Measurements from ENCODE around the gene PAN2. TPM values are rescaled to one million over a fixed set of nuclear protein-coding genes. Genes with fewer than 3 reads are reported as not detected.
A peak's percentile ranks its signal among the peaks of the same experiment; 100 is the strongest.

Gene PAN2
- polyA plus RNA-seq, 3 donors: 8.8 to 120 (median 16.0) TPM

GRCh38 chr12:56299853-56300643, 33.8 kb downstream of the PAN2 start, which contains the start of gene CS:
TSS of gene CS (minus strand) at chr12:56300330. CDS start at chr12:56300201, 129 bp downstream.
- no peaks in the 10 kb centered on the region for H3K27me3 ChIP-seq (ENCODE audit: control insufficient read depth in 2 of 2, insufficient read depth in 2 of 2, low read length in 2 of 2)
- intact Hi-C loops (cut with micrococcal nuclease): loop anchor here (2.0 kb wide), 2 partner anchors 15 to 61 kb away; partner anchors contain the start of genes CNPY2 (in 1 of the 2) and STAT2 (in 1 of the 2)
- H3K27ac ChIP-seq (ENCODE audit: low read depth in 1 of 2, low read length in 2 of 2): peak within 1 kb of the TSS; percentile 84 to 95
- peaks cover 41 to 49% of the 10 kb centered on the region in 2 donors for H3K4me1 ChIP-seq (ENCODE audit: control insufficient read depth in 1 of 2, insufficient read depth in 2 of 2, low read length in 2 of 2)
- Mint-ChIP-seq H3K27me3 (ENCODE audit: low read depth in 3 of 3) (peaks cover 0 to 2% (median 0%) of the 10 kb centered on the region in 3 donors), H3K27ac (peak within 1 kb of the TSS; percentile 94 to 97 (median 97)), H3K4me1 (peaks cover 50% of the 10 kb centered on the region), H3K9me3 (no peaks in the 10 kb centered on the region), H3K36me3 (peaks cover 11 to 25% of the 10 kb centered on the region in 2 donors), H3K4me3 (peak within 1 kb of the TSS; percentile 93 to 98)
- peak within 1 kb of the TSS; percentile 99 for H3K4me2 ChIP-seq (replicated peaks; ENCODE audit: extremely low read depth, low read length, poor library complexity, severe bottlenecking)
- H3K79me2 ChIP-seq (ENCODE audit: insufficient read depth, low read length): peaks cover 61% of the 10 kb centered on the region
- H2AFZ ChIP-seq (ENCODE audit: insufficient read depth, low read depth, low read length, poor library complexity, severe bottlenecking): peak within 1 kb of the TSS; percentile 86
- H3K36me3 ChIP-seq (replicated peaks in 1 of 2; ENCODE audit: control insufficient read depth in 1 of 2, insufficient read depth in 2 of 2, low read length in 2 of 2): peaks cover 5 to 23% of the 10 kb centered on the region in 2 donors
- peak within 1 kb of the TSS; percentile 61 to 84 (median 66) for H3K4me3 ChIP-seq (replicated peaks in 1 of 3; ENCODE audit: low read depth in 2 of 3, low read length in 3 of 3)
- peaks cover 46% of the 10 kb centered on the region for H4K20me1 ChIP-seq (ENCODE audit: insufficient read depth, low read length)
- TF ChIP-seq CTCF (IDR thresholded peaks at IDR 0.05): no peak
- peak; percentile 97 to 98 (median 98) for DNase-seq
- WGBS (ENCODE audit: insufficient coverage): under 1% methylated on average over 56 of the region's 63 CpGs
- peak within 1 kb of the TSS; percentile 94 for H3K9ac ChIP-seq (ENCODE audit: insufficient read depth, low read length, poor library complexity, severe bottlenecking)
- H3K9me3 ChIP-seq (replicated peaks in 1 of 2; ENCODE audit: control insufficient read depth in 1 of 2, insufficient read depth in 1 of 2, low read length in 2 of 2): no peaks in the 10 kb centered on the region

- Histone ChIP-seq H3K27ac (ENCODE audit: low read depth in 1 of 2, low read length in 2 of 2) (peak overlapping the region; percentile 84 to 95), H3K79me2 (ENCODE audit: insufficient read depth, low read length) (peaks cover 68% of the 10 kb centered on the region), H2AFZ (ENCODE audit: insufficient read depth, low read depth, low read length, poor library complexity, severe bottlenecking) (peak overlapping the region; percentile 85), H3K4me1 (ENCODE audit: control insufficient read depth in 1 of 2, insufficient read depth in 2 of 2, low read length in 2 of 2) (peaks cover 41 to 49% of the 10 kb centered on the region in 2 donors), H3K4me2 (replicated peaks; ENCODE audit: extremely low read depth, low read length, poor library complexity, severe bottlenecking) (peak overlapping the region; percentile 99), H3K9me3 (replicated peaks in 1 of 2; ENCODE audit: control insufficient read depth in 1 of 2, insufficient read depth in 1 of 2, low read length in 2 of 2) (no peaks in the 10 kb centered on the region), H4K20me1 (ENCODE audit: insufficient read depth, low read length) (peaks cover 53% of the 10 kb centered on the region), H3K4me3 (replicated peaks in 1 of 3; ENCODE audit: low read depth in 2 of 3, low read length in 3 of 3) (peak overlapping the region; percentile 61 to 84 (median 66)), H3K36me3 (replicated peaks in 1 of 2; ENCODE audit: control insufficient read depth in 1 of 2, insufficient read depth in 2 of 2, low read length in 2 of 2) (peaks cover 5 to 21% of the 10 kb centered on the region in 2 donors), H3K27me3 (ENCODE audit: control insufficient read depth in 2 of 2, insufficient read depth in 2 of 2, low read length in 2 of 2) (no peaks in the 10 kb centered on the region), H3K9ac (ENCODE audit: insufficient read depth, low read length, poor library complexity, severe bottlenecking) (peak overlapping the region; percentile 94)
- Mint-ChIP-seq H3K4me3 (peak overlapping the region; percentile 93 to 98), H3K9me3 (no peaks in the 10 kb centered on the region), H3K27ac (peak overlapping the region; percentile 94 to 97 (median 97)), H3K4me1 (peaks cover 50% of the 10 kb centered on the region), H3K36me3 (peaks cover 9 to 29% of the 10 kb centered on the region in 2 donors), H3K27me3 (ENCODE audit: low read depth in 3 of 3) (peaks cover 0 to 2% (median 0%) of the 10 kb centered on the region in 3 donors)
- TF ChIP-seq CTCF (IDR thresholded peaks at IDR 0.05): no peak
- DNase-seq: no peak
- intact Hi-C loops (cut with micrococcal nuclease): no loop called here
- WGBS (ENCODE audit: insufficient coverage): 0% methylated on average over 4 of the region's 10 CpGs
Measured at GRCh38 chr12:56299308-56299852, 34.4 kb downstream of the PAN2 start.

Data from CD14-positive monocyte (primary cell).